HG03378 (cell line): ENCODE data around the gene EXOC7.
"Not testable (repeated sequence)": the region's sequence is repeated elsewhere in the genome, so short reads cannot be mapped to it uniquely, and the experiment has no call there.

Experiments
- ATAC-seq: cut with Tn5 transposase; IDR thresholded peaks from one replicate; pipeline ENCODE4 v1.9.1; 2021; ENCODE audit warnings: mild to moderate bottlenecking, moderate library complexity; ENCODE audit not compliant: unreplicated experiment

EXOC7 gene

GRCh38 chr17:76046064-76046463, 57.5 kb downstream of the EXOC7 start:
- ATAC-seq = no peak

DNA sequence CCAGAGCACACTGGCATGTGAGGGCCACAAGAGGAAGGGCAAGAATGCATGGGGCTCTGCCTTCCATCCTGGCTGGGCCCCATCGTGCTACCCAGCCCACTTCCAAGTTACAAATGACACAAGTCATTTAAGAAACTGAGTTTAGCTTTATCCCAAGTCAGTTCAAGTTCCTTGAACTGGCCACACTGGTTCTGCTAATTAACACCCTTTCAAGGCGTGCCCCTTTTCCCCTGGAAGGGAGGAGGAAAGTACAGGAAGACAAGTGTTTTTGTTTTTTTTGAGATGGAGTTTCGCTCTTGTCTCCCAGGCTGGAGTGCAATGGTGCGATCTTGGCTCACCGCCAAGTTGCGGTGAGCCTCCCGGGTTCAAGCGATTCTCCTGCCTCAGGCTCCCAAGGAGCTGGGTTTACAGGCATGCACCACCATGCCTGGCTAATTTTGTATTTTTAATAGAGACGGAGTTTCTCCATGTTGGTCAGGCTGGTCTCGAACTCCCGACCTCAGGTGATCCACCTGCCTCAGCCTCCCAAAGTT, 59.0 kb downstream of the EXOC7 start:
- ATAC-seq = not testable (repeated sequence)

DNA sequence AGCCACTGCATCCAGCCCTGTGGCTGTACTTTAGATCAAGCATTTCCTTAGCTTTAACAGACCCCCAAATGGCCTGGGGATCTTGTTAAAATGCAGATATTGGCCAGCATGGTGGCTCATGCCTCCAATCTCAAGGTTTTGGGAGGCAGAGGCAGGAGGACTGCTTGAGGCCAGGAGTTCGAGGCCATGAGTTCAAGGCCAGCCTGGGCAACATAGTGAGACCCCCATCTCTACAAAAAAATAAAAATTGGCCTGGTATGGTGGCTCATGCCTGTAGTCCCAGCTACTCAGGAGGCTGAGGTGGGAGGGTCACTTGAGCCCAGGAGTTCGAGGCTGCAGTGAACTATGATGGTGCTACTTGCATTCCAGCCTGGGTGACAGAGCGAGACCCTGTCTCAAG, 60.7 kb downstream of the EXOC7 start:
- ATAC-seq = not testable (repeated sequence)

- no peak for ATAC-seq
Measured at GRCh38 chr17:76040376-76040775, 63.2 kb downstream of the EXOC7 start.

DNA sequence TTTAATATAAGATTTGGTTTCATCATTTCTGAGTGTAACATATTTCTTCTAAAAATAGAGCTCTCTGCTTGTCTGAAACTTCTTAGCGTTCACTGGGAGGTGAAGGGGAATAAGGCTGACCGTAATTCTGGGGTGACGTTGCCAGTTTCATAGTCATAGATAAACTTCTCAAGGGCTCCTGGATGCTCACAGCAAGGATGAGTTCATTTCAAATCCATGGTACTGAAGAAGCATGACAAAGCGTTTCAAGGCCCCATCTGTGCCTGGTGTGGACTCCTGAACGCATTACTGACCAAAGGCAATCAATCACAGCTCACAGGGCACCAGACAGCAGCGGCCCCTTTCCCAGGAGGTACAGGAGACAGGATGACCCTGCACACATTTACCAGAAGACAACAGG, 64.5 kb downstream of the EXOC7 start:
- ATAC-seq = no peak

DNA sequence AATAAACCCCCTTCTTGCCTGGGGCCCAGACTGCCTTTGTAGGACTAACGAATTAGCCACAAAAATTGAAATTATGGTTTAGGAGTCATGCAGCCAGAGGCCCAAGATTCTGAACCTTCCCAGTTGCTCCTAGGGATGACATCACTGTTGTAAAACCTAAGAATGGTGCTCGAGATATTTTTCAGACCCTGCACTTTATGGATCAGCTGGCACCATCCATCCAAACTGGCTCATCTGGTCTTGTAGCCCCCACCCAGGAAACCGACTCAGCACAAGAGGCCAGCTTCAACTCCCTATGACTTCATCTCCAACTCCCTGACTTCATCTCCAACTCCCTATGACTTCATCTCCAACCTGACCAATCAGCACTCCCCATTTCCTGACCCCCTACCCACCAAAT, 65.5 kb downstream of the EXOC7 start:
- ATAC-seq = no peak

DNA sequence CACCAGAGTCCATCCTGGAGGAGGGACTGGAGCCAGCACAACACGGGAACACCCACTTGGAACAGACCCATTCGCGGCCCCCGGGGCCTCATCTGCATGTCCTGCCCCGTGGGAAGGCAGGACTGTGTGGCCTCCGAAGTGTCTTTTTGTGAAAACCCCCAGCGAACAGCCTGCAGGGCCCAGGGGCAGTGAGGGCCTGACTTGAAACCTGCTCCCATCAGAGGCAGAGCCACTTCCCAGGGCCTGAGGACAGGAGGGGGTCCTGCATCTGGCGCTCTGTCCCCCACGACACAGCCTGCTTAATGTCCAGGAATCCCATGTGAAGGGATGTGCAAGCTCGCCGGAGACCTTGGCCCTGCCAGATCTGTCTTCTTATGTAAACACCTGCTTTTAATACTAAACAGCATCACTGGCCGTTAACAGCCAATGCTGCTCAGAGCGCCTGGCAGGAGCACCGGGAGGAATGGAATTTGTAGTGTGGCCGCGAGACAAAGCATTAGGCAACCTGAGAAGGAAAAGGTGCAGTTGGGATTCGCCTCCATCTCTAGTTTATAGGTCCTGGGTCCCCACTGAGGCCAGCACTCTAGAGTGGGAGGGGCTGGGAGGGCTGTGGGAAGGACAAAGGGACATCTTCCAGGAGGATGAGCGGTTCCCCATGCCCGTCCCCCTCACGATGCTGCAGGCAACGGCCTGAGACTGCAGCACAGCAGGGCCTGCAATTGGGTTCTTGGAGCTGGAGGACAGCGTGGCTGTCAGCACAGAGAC, 66.9 kb downstream of the EXOC7 start:
- ATAC-seq = no peak

DNA sequence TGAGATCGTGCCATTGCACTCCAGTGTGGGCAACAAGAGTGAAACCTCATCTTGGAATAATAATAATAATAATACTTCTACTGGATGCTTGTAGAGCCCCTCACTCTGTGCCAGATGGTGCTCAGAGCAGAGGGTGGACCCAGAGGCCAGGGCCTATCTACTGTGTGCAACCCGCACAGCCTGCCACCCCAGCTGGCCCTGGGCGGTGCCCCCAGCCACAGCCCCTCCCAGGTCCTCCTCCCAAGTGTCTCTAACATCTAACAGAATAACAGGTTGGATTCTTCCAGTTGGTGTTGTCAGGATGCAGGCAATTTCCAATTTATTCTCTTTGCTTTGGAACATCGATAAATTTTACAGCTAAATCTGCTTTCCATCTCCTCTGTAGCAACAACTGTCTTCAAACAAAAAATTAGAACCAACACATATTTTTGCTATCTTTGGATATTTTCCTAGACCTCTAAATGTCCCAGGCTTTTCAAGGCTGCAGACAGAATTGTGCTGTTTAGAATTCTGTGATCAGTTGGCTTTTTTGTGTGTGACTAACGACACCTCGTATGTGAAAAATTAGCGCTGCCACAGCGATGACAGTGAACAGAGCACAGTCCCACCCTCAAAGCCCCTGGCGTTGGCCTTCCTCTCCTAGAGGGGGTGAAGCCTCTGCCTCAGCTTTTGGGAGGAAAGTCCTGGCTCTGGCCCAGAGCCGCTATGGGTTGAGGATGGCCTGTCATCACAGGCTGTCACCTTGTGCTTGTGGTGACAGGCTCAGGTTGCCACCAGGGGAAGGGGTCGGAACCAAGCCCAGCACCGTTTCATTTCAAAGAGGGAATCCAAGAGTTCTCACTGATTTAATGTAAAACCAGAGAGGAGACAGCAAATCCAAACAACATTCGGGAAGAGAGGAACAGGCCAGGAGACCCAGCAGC, 68.9 kb downstream of the EXOC7 start:
- no peak for ATAC-seq

DNA sequence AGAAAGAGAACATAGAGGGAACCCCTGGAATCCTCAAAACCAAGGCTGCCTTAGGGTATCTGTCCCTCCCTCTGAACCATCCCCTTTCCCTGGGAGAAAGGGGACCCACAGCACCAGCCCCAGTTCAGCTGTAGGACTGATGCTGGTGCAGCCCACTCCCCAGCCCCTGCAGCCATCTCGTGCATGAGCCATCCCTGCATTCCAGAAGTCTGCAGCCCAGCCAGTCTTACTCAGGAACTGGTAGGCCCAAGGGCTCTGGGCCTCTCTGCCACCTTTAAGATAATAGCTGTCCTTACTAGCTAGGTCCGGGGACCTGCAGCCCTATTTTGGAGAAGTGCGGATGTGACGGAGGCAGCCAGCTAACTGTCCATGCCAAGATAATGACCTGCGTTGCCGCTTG, 70.4 kb downstream of the EXOC7 start:
- no peak for ATAC-seq

- ATAC-seq = no peak
Measured at GRCh38 chr17:76032780-76033108, 70.8 kb downstream of the EXOC7 start.

GRCh38 chr17:76032073-76032779, 71.4 kb downstream of the EXOC7 start:
- ATAC-seq = no peak
